Naive B cell (primary cell): ENCODE data around the gene JSRP1. TPM values are rescaled to one million over a fixed set of nuclear protein-coding genes. Genes with fewer than 3 reads are reported as not detected.

Experiments used
- ATAC-seq, 2 donors: fragments of 150-1000 bp; cut with Tn5 transposase; 2 replicates each; pipeline ENCODE4 v1.10.0; 2021; ENCODE audit warnings: low read depth in 2 of 2, mild to moderate bottlenecking in 2 of 2, moderate library complexity in 2 of 2
- DNase-seq: peaks from one replicate; pipeline ENCODE4 v3.0.0; 2022
- H3K27ac Mint-ChIP-seq, 6 donors: one replicate each; pipeline ENCODE4 v1.8.0; 2020 to 2022; ENCODE audit warnings: mild to moderate bottlenecking in 6 of 6, mixed read lengths in 6 of 6, moderate library complexity in 5 of 6, inconsistent platforms in 2 of 6
- H3K27me3 Mint-ChIP-seq, 3 donors: one replicate each; pipeline ENCODE4 v1.8.0; 2021 to 2022; ENCODE audit warnings: mixed read lengths in 3 of 3, mild to moderate bottlenecking in 1 of 3
- H3K36me3 Mint-ChIP-seq, 2 donors: one replicate each; pipeline ENCODE4 v1.8.0; 2020 to 2022; ENCODE audit warnings: mixed read lengths in 2 of 2, inconsistent platforms in 1 of 2, mild to moderate bottlenecking in 1 of 2
- H3K4me1 Mint-ChIP-seq, 3 donors: one replicate each; pipeline ENCODE4 v1.8.0; 2020 to 2022; ENCODE audit warnings: mixed read lengths in 3 of 3, inconsistent platforms in 1 of 3, mild to moderate bottlenecking in 1 of 3, moderate library complexity in 1 of 3
- H3K4me3 Mint-ChIP-seq, 8 donors: one replicate each; pipeline ENCODE4 v1.8.0; 2020 to 2022; ENCODE audit warnings: mild to moderate bottlenecking in 8 of 8, mixed read lengths in 8 of 8, moderate library complexity in 8 of 8, inconsistent platforms in 2 of 8
- H3K9me3 Mint-ChIP-seq, 7 donors: one replicate each; pipeline ENCODE4 v1.8.0; 2020 to 2022; ENCODE audit warnings: mixed read lengths in 7 of 7, mild to moderate bottlenecking in 5 of 7, inconsistent platforms in 2 of 7, moderate library complexity in 1 of 7
- polyA plus RNA-seq, 6 donors: library from polyadenylated mRNA; unstranded; fragments of 300-500 nt; fragmentation: Illumina TruSeq; gene quantifications; one replicate each; pipeline ENCODE4 v1.2.3, GENCODE V29; 2021; ENCODE audit warnings: low read depth in 6 of 6

JSRP1 gene
- polyA plus RNA-seq, 6 donors from 2014 or later, result 0.41 to 0.87 (median 0.53) TPM; not detected in 3

DNA sequence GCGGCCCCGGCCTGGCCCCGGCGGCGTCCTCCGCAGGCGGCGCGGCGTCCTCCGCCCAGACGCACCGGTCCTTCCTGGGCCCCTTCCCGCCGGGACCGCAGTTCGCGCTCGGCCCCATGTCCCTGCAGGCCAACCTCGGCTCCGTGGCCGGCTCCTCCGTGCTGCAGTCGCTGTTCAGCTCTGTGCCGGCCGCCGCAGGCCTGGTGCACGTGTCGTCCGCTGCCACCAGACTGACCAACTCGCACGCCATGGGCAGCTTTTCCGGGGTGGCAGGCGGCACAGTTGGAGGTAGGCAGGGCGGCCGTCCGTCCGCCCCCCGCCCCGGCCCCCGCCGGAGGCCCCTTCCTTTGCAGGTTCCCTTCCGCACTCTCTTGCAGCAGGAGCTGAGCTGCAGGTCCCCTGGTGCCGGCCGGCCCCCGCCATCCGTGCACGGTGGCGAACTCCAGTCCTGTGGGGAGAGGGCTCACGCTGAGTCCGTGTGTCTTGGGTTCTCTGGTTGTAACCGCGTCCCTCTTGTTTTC lies 29.3 kb downstream of the JSRP1 start:
- no peak overlapping the region for H3K4me3 Mint-ChIP-seq

DNA sequence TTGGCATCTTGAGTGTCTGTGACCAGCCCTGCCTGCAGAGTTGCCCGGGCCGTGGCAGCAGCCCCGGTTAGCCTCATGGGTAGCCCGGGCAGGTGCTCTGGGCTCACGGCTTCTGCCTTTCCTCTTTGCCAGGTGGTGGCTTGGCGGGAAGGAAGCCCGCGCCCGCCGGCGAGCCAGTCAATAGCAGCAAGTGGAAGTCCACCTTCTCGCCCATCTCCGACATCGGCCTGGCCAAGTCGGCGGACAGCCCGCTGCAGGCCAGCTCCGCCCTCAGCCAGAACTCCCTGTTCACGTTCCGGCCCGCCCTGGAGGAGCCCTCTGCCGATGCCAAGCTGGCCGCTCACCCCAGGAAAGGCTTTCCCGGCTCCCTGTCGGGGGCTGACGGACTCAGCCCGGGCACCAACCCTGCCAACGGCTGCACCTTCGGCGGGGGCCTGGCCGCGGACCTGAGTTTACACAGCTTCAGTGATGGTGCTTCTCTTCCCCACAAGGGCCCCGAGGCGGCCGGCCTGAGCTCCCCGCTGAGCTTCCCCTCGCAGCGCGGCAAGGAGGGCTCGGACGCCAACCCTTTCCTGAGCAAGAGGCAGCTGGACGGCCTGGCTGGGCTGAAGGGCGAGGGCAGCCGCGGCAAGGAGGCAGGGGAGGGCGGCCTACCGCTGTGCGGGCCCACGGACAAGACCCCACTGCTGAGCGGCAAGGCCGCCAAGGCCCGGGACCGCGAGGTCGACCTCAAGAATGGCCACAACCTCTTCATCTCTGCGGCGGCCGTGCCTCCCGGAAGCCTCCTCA lies 30.0 kb downstream of the JSRP1 start:
- H3K36me3 Mint-ChIP-seq, result peaks cover 0 to 7% of the 10 kb centered on the region in 2 donors

More for the DNA sequence above, 29.3 kb downstream of the JSRP1 start:
- H3K27ac Mint-ChIP-seq, result no peak overlapping the region
- H3K9me3 Mint-ChIP-seq, result no peaks in the 10 kb centered on the region
- peaks cover 0 to 7% of the 10 kb centered on the region in 2 donors for H3K36me3 Mint-ChIP-seq
- peaks cover 15 to 35% (median 20%) of the 10 kb centered on the region in 3 donors for H3K4me1 Mint-ChIP-seq
- DNase-seq, result no peak
- ATAC-seq, result no peak
- no peaks in the 10 kb centered on the region for H3K27me3 Mint-ChIP-seq

DNA sequence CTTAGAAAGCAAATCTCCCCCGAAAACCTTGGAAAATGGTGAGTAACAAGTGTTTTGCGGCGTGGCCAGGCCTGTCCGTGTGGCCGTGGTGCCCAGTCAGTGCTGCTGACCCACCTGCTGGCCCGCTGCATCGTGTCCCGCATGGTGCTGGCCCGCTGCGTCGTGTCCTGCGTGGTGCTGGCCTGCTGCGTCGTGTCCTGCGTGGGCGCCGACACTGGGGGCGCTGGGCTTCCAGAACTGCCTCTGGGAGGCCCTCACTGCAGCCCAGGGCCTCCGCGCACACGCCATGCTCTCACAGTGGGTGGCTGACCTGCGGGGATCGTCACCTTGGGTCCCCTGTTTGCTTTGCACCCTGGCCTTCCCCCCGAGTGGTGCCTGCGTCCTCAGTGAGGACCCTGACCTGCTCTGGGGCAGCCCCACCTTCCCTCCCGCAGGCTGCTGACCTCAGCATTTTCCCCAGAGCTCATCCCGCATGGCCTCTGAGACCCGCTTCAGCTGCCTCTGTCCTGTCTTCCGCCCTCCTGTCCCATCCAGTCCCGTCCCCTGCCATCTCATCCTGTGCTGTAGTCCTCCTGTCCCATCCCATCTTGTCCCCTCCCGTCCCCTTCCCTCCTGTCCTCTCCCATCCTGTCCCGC lies 30.7 kb downstream of the JSRP1 start:
- ATAC-seq (no peak), DNase-seq (no peak)
- Mint-ChIP-seq H3K4me3 (no peak overlapping the region), H3K27me3 (no peaks in the 10 kb centered on the region), H3K27ac (peak overlapping the region in 3 of 6 donors; percentile 80 to 94 (median 87)), H3K9me3 (no peaks in the 10 kb centered on the region), H3K36me3 (peaks cover 0 to 7% of the 10 kb centered on the region in 2 donors), H3K4me1 (peaks cover 15 to 35% (median 20%) of the 10 kb centered on the region in 3 donors)

More for the DNA sequence above, 30.0 kb downstream of the JSRP1 start:
- H3K27ac Mint-ChIP-seq, result peak overlapping the region in 3 of 6 donors; percentile 47 to 94 (median 80)
- H3K4me3 Mint-ChIP-seq, result no peak overlapping the region
- H3K9me3 Mint-ChIP-seq, result no peaks in the 10 kb centered on the region
- H3K4me1 Mint-ChIP-seq, result peaks cover 15 to 35% (median 20%) of the 10 kb centered on the region in 3 donors
- no peaks in the 10 kb centered on the region for H3K27me3 Mint-ChIP-seq
- no peak for DNase-seq
- ATAC-seq, result no peak

DNA sequence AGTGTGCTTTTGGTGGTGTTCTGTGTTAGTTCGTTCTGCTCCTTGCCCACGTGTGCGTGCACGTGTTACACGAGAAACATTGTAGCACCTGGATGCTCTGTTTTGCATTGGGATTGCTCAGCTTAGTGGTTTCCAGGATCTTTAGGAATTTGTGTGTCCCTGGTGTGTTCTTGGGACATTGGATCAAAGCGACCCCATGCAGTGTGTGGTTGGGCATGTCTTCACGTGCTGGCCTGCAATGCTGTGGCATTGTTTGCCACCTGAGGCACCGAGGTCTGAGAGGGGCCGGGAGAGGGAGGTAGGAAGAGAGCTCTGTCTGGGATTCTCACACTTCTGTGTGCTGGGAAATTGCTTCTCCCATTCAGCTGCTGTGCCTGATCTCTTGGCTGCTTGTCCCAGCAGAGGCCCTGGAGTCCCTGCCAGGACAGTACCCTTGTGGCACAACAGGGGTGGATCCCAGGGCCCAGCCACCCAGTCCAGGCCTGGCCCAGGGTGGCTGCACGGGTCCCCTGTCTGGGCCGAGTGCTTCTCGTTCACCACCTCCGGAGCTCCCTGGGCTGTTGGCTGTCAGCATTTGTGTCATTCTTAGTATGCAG lies 31.4 kb downstream of the JSRP1 start:
- Mint-ChIP-seq H3K27ac (peak overlapping the region in 5 of 6 donors; percentile 81 to 98 (median 94)), H3K36me3 (peaks cover 0 to 7% of the 10 kb centered on the region in 2 donors), H3K27me3 (no peaks in the 10 kb centered on the region), H3K4me1 (peaks cover 15 to 35% (median 20%) of the 10 kb centered on the region in 3 donors), H3K9me3 (no peaks in the 10 kb centered on the region), H3K4me3 (peak overlapping the region in 4 of 8 donors; percentile 56 to 78 (median 74))
- ATAC-seq, result no peak
- DNase-seq, result no peak

DNA sequence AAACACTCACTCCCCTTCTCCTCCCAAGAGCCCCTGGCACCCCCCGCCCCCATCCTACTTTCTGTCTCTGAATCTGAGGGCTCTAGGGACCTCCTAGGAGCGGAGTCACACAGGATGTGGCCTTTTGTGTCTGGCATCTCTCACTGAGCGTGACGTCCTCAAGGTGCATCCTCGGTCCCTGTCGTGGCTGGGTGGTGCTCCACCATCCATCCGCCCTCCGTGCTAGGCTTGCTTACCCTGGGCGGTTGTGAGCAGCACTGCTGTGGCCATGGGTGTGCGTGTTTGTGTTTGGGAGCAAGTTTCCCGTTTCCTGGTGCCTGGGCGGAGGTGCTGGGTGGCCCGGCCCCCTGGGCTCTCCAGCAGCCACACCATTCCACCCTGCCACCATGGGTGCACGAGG lies 32.3 kb downstream of the JSRP1 start:
- Mint-ChIP-seq H3K4me1 (peaks cover 15 to 35% (median 19%) of the 10 kb centered on the region in 3 donors), H3K27ac (peak overlapping the region; percentile 94 to 98 (median 96)), H3K4me3 (peak overlapping the region in 5 of 8 donors; percentile 41 to 76 (median 73)), H3K27me3 (no peaks in the 10 kb centered on the region), H3K9me3 (no peaks in the 10 kb centered on the region), H3K36me3 (peaks cover 0 to 7% of the 10 kb centered on the region in 2 donors)
- DNase-seq (peak; percentile 70), ATAC-seq (peak; percentile 89 to 93)

DNA sequence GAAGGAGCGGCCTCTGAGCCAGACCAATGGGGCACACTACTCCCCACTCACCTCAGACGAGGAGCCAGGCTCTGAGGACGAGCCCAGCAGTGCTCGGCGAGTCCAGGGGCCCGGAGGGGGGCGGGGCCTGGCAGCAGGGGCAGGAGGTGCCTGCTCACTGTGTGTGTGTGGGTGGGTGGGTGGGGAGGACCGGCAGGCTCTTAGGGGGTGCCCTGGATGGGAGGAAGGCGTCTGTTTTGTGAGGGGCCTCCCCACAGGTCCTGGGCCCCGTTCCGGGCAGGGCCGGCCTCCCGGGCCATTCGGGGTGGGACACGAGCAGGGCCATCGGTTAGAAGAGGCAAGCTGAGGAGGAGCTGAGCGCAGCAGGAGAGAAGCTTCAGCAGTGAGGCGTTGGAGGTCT lies 32.8 kb downstream of the JSRP1 start:
- H3K36me3 Mint-ChIP-seq, result peaks cover 0 to 7% of the 10 kb centered on the region in 2 donors
- H3K27me3 Mint-ChIP-seq, result no peaks in the 10 kb centered on the region
- ATAC-seq, result no peak

DNA sequence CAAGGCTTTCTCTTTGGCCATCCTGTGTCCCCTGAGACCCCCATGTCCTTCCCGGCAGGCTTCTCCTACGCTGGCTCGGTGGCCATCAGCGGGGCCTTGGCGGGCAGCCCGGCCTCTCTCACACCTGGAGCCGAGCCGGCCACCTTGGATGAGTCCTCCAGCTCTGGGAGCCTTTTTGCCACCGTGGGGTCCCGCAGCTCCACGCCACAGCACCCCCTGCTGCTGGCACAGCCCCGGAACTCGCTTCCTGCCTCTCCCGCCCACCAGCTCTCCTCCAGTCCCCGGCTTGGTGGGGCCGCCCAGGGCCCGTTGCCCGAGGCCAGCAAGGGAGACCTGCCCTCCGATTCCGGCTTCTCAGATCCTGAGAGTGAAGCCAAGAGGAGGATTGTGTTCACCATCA lies 34.3 kb downstream of the JSRP1 start:
- Mint-ChIP-seq H3K9me3 (no peaks in the 10 kb centered on the region), H3K4me1 (peaks cover 15 to 39% (median 17%) of the 10 kb centered on the region in 3 donors), H3K36me3 (peaks cover 0 to 13% of the 10 kb centered on the region in 2 donors), H3K27me3 (no peaks in the 10 kb centered on the region), H3K27ac (peak overlapping the region in 1 of 6 donors; percentile 88), H3K4me3 (no peak overlapping the region)
- ATAC-seq (no peak), DNase-seq (no peak)

More for the DNA sequence above, 32.8 kb downstream of the JSRP1 start:
- Mint-ChIP-seq H3K27ac (peak overlapping the region in 3 of 6 donors; percentile 94 to 98 (median 97)), H3K4me1 (peaks cover 15 to 35% (median 17%) of the 10 kb centered on the region in 3 donors), H3K4me3 (peak overlapping the region in 1 of 8 donors; percentile 73), H3K9me3 (no peaks in the 10 kb centered on the region)
- no peak for DNase-seq

DNA sequence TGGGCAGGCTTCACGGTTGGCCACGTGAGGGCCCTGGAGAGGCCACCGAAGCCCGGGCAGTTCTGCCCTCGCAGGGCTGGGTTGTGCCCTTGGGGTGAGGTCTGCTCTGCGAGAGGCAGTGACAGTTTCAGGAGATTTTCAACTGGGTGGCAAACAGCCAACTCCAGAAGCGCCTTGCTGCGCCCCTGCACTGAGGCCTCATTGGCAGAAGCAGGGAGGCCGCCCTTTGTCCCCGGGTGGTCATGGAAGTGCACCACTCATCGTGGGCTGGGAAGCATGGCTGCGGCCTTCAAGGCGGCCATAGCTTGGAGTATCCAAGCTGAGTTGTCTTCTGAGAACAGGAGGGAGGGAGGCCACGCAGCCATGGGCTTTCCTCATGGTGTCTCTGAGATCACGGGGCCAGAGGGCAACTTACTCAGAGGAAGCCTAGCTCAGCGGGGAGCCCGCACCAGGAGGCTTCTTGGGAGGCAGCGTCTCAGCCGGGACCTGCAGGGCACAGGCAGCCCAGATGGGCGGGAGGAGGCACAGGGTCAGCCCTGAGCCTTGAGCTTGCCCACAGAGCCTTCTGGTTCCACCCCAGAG lies 34.9 kb downstream of the JSRP1 start:
- no peak overlapping the region for H3K4me3 Mint-ChIP-seq
- DNase-seq (no peak), ATAC-seq (no peak)
- peak overlapping the region in 1 of 6 donors; percentile 16 for H3K27ac Mint-ChIP-seq
- no peaks in the 10 kb centered on the region for H3K9me3 Mint-ChIP-seq
- no peaks in the 10 kb centered on the region for H3K27me3 Mint-ChIP-seq
- peaks cover 15 to 42% (median 17%) of the 10 kb centered on the region in 3 donors for H3K4me1 Mint-ChIP-seq
- peaks cover 0 to 16% of the 10 kb centered on the region in 2 donors for H3K36me3 Mint-ChIP-seq

DNA sequence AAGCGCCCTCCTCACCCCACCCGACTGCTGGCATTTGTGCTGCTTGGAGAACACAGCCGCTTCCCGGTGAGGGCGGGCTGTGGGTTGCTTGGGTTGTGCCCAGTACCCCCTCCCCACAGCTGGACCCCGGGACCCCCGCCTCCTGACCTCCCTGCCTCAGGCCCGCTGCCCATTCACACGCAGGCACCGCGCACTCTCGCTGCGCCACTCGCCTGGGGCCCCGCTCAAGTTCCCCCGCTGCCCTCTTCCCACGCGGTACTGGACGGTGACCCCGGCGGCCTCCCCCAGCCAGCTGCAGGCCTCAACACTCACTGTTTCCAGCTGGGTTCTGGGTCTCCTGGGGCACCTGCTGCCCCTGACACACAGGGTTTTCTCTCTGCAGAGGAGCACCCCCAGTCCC lies 36.5 kb downstream of the JSRP1 start:
- peaks cover 12 to 39% (median 14%) of the 10 kb centered on the region in 3 donors for H3K4me1 Mint-ChIP-seq
- H3K9me3 Mint-ChIP-seq, result no peaks in the 10 kb centered on the region
- no peak for DNase-seq
- H3K36me3 Mint-ChIP-seq, result peaks cover 0 to 16% of the 10 kb centered on the region in 2 donors
- ATAC-seq, result no peak
- no peak overlapping the region for H3K4me3 Mint-ChIP-seq
- no peaks in the 10 kb centered on the region for H3K27me3 Mint-ChIP-seq
- H3K27ac Mint-ChIP-seq, result peak overlapping the region in 1 of 6 donors; percentile 11

DNA sequence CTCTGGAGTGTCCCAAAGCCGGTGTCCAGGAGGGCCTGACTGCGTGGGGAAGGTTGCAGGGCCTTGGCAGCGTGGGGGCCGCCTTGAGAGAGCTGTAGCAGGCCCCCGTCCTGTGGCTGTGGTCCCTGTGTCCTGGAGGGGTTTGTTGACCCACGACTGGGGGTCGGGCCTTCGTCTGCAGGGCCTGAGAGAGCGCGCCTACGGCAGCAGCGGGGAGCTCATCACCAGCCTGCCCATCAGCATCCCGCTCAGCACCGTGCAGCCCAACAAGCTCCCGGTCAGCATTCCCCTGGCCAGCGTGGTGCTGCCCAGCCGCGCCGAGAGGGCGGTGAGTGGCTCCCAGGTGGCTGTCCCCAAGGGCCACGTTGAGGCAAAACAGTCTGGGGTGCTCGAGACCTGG lies 38.6 kb downstream of the JSRP1 start:
- Mint-ChIP-seq H3K27me3 (no peaks in the 10 kb centered on the region), H3K4me1 (peaks cover 1 to 21% (median 3%) of the 10 kb centered on the region in 3 donors), H3K36me3 (peaks cover 0 to 9% of the 10 kb centered on the region in 2 donors), H3K4me3 (no peak overlapping the region), H3K27ac (no peak overlapping the region), H3K9me3 (no peaks in the 10 kb centered on the region)
- DNase-seq (no peak), ATAC-seq (no peak)

DNA sequence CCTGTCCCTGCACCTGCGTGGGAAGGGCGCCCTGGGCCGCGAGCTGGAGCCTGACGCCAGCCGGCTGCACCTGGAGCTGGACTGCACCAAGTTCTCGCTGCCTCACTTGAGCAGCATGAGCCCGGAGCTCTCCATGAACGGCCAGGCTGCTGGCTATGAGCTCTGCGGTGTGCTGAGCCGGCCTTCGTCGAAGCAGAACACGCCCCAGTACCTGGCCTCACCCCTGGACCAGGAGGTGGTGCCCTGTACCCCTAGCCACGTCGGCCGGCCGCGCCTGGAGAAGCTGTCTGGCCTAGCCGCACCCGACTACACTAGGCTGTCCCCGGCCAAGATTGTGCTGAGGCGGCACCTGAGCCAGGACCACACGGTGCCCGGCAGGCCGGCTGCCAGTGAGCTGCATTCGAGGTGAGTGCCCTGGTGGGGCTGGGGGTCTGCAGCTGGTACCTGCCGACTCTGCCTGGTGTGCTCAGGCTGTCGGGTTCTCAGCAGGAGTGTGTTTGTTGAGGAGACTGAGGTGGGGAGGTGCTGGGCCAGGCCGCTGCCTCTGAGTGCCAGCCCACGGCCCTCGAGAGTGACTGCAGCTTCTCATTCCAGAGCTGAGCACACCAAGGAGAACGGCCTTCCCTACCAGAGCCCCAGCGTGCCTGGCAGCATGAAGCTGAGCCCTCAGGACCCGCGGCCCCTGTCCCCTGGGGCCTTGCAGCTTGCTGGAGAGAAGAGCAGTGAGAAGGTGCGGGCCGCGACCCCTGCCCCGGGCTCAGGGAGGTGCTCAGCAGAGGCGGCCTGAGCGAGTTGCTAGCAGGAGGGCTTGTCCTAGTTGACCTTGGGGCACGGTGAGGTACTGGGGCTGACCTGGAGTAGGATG lies 39.6 kb downstream of the JSRP1 start:
- Mint-ChIP-seq H3K4me3 (peak overlapping the region in 1 of 8 donors; percentile 30), H3K27ac (peak overlapping the region in 2 of 6 donors; percentile 61 to 63), H3K4me1 (peaks cover 0 to 15% (median 5%) of the 10 kb centered on the region in 3 donors), H3K36me3 (peaks cover 0 to 13% of the 10 kb centered on the region in 2 donors), H3K27me3 (no peaks in the 10 kb centered on the region), H3K9me3 (no peaks in the 10 kb centered on the region)
- DNase-seq (no peak), ATAC-seq (no peak)

DNA sequence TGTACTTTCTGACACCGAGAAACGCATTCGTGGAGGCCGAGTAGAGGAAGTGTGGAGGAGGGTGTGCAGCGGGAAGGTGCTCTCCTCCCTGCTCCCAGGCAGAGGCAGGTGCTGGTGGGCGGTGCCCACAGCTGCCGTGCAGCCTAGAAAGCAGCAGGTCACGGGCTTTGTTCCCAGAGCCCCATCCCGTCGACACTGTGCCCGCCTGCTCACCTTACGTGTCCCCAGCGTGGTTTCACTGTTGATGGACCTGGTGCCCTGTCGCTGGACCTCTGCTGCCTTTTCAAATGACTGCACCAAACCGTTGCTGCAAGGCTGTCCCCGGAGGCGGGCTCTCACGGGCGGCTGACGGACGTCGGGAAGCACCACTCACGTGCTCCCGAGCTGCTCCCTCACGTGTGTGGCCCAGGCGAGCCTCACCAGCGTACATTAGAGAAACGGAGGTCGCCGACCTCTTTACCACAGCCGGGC lies 40.9 kb downstream of the JSRP1 start:
- peaks cover 0 to 15% (median 7%) of the 10 kb centered on the region in 3 donors for H3K4me1 Mint-ChIP-seq
- H3K4me3 Mint-ChIP-seq, result no peak overlapping the region
- H3K9me3 Mint-ChIP-seq, result no peaks in the 10 kb centered on the region
- DNase-seq, result no peak
- H3K27ac Mint-ChIP-seq, result peak overlapping the region in 3 of 6 donors; percentile 52 to 61 (median 54)
- H3K27me3 Mint-ChIP-seq, result no peaks in the 10 kb centered on the region
- peaks cover 0 to 17% of the 10 kb centered on the region in 2 donors for H3K36me3 Mint-ChIP-seq
- no peak for ATAC-seq
